ENCODE measurements around the gene TTC3. TPM values are rescaled to one million over a fixed set of nuclear protein-coding genes. Genes with fewer than 3 reads are reported as not detected.

TTC3 gene
- total and polyA plus RNA-seq, 2 of the 13 experiments (the other 11 are each of a cell fraction or from before 2014, with no cell fraction given): 55.7 to 108 TPM

- CTCF ChIA-PET (ENCODE audit: low intra/inter-chr PET ratio, low total read pairs): no interaction called here
Measured at GRCh38 chr21:37075214-37075770, 2.2 kb downstream of the TTC3 start.

More at GRCh38 chr21:37075214-37075770, 2.2 kb downstream of the TTC3 start:
- peak overlapping the region; percentile 84 for H3K4me2 ChIP-seq (ENCODE audit: low read depth, low read length)
- BruUV-seq (replicated peaks): no TSS peak
- ATAC-seq: no peak
- in situ Hi-C loops (cut with HindIII; ENCODE audit: extremely low pct_ligation_motif_present, low pct_unique_long_range_greater_than_20kb) (no loop called here), intact Hi-C loops (cut with micrococcal nuclease; ENCODE audit: unreplicated experiment) (no loop called here)
- H3K27me3 ChIP-seq (ENCODE audit: control insufficient read depth in 1 of 2, insufficient read depth in 2 of 2, low read length in 2 of 2): no peaks in the 10 kb centered on the region; a peak in 1 of 5 replicates
- H3K9me3 ChIP-seq (ENCODE audit: low read length): no peaks in the 10 kb centered on the region
- TF ChIP-seq ZNF7 (CRISPR knock-in tag; IDR thresholded peaks at IDR 0.05) (peak; percentile 98), ATF6 (CRISPR knock-in tag; conservative IDR thresholded peaks at IDR 0.05) (no peak), ZFP37 (CRISPR knock-in tag; IDR thresholded peaks at IDR 0.05; ENCODE audit: borderline replicate concordance) (no peak), ZNF607 (CRISPR knock-in tag; IDR thresholded peaks at IDR 0.05; ENCODE audit: borderline replicate concordance) (no peak), ATF1 (CRISPR knock-in tag; IDR thresholded peaks at IDR 0.05) (no peak), TBP (CRISPR knock-in tag; IDR thresholded peaks at IDR 0.05) (no peak)
- no peak for DNase-seq (ENCODE audit: low spot score)
- POLR2A ChIA-PET: interaction anchor here (1.4 kb wide), 1 partner anchor 109 kb away, joined by 3 read pairs; the partner anchor contains the start of gene HLCS
- FAIRE-seq: no peak
- H3K9ac ChIP-seq (ENCODE audit: insufficient read depth, low read depth, low read length): peak overlapping the region; percentile 99
- peak overlapping the region; percentile 71 to 92 (median 80); a peak in 5 of 6 replicates for H3K4me3 ChIP-seq (replicated peaks in 1 of 3; ENCODE audit: insufficient read depth in 1 of 3, low read depth in 2 of 3, low read length in 3 of 3)
- peaks cover 66% of the 10 kb centered on the region for H3K4me1 ChIP-seq (ENCODE audit: insufficient read depth, low read length)
- no peaks in the 10 kb centered on the region for H3K36me3 ChIP-seq (replicated peaks in 1 of 2; ENCODE audit: control insufficient read depth in 1 of 2, insufficient read depth in 2 of 2, low read length in 2 of 2)
- peaks cover 42% of the 10 kb centered on the region for H4K20me1 ChIP-seq (ENCODE audit: insufficient read depth, low read length)
- 21% methylated on average over 4 of the region's 4 CpGs for WGBS (ENCODE audit: low lambda C conversion rate)
- no peak overlapping the region for H2AFZ ChIP-seq (ENCODE audit: low read length)
- peaks cover 86% of the 10 kb centered on the region for H3K79me2 ChIP-seq (ENCODE audit: insufficient read depth, low read length)
- peak overlapping the region; percentile 80 for H3K27ac ChIP-seq (ENCODE audit: extremely low read length, insufficient read depth, low read length)

All from HepG2 (cell line).